Measurements from ENCODE around the gene SPTB. TPM values are rescaled to one million over a fixed set of nuclear protein-coding genes. Genes with fewer than 3 reads are reported as not detected.
A peak's percentile ranks its signal among the peaks of the same experiment; 100 is the strongest.

Gene SPTB
- total RNA-seq, 4 donors from 2014 or later = 0.13 to 3.8 (median 1.5) TPM

DNA sequence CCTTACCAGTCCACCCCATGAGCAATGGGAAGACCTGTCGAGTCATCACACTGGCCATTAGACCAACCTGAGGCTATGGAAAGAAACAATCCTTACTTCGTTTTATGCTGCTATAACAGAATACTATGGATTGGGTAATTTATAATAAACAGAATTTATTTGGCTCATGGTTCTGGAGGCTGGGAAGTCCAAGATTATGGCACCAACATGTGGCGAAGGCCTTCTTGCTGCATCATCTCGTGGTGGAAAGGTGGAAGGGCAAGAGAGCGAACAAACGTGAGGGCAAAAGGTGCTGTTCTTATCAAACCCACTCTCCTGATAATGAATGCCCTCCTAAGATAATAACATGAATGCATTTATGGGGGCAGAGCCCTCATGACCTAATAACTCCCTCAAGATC is 9.6 kb upstream of the SPTB start:
- Histone ChIP-seq H3K27ac (no peak overlapping the region), H3K4me3 (no peak overlapping the region), H3K9me3 (no peaks in the 10 kb centered on the region), H3K4me1 (no peaks in the 10 kb centered on the region), H3K36me3 (no peaks in the 10 kb centered on the region), H3K27me3 (peaks cover 0 to 56% (median 2%) of the 10 kb centered on the region in 4 donors)
- intact Hi-C loops (cut with DNase I) = no loop called here
- no peak for DNase-seq
- 81 to 85% methylated on average over 6 of the region's 6 CpGs for WGBS, 2 donors
- no peak for TF ChIP-seq POLR2A (IDR thresholded peaks at IDR 0.05)
- TF ChIP-seq, protein P1, sequence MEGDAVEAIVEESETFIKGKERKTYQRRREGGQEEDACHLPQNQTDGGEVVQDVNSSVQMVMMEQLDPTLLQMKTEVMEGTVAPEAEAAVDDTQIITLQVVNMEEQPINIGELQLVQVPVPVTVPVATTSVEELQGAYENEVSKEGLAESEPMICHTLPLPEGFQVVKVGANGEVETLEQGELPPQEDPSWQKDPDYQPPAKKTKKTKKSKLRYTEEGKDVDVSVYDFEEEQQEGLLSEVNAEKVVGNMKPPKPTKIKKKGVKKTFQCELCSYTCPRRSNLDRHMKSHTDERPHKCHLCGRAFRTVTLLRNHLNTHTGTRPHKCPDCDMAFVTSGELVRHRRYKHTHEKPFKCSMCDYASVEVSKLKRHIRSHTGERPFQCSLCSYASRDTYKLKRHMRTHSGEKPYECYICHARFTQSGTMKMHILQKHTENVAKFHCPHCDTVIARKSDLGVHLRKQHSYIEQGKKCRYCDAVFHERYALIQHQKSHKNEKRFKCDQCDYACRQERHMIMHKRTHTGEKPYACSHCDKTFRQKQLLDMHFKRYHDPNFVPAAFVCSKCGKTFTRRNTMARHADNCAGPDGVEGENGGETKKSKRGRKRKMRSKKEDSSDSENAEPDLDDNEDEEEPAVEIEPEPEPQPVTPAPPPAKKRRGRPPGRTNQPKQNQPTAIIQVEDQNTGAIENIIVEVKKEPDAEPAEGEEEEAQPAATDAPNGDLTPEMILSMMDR (IDR thresholded peaks at IDR 0.05) = no peak

DNA sequence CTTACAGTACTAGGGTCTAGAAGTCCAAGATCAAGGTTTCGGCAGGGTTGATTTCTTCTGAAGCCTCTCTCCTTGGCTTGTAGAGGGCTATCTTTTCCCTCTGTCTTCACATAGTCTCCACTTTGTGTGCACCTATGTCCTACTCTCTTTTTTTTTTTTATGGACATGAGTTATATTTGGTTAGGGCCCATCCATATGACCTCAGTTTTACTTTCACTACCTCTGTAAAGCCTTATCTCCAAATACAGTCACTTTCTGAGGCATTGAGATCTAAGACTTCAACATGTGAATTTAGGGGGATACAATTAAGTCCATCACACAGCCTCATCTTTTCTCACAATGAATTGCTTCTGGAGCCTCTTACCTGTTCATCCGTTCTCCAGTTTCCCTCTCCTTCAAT is 5.9 kb upstream of the SPTB start:
- no peaks in the 10 kb centered on the region for H3K9me3 ChIP-seq
- 85 to 96% methylated on average over 2 of the region's 2 CpGs for WGBS, 2 donors
- H3K4me3 ChIP-seq = no peak overlapping the region
- peaks cover 3 to 4% (median 3%) of the 10 kb centered on the region in 3 donors for H3K4me1 ChIP-seq
- no peaks in the 10 kb centered on the region for H3K36me3 ChIP-seq
- DNase-seq = no peak
- H3K27ac ChIP-seq = no peak overlapping the region
- H3K27me3 ChIP-seq = peaks cover 0 to 74% (median 2%) of the 10 kb centered on the region in 4 donors
- intact Hi-C loops (cut with DNase I) = no loop called here
- TF ChIP-seq, protein P1 (IDR thresholded peaks at IDR 0.05) = no peak
- no peak for TF ChIP-seq POLR2A (IDR thresholded peaks at IDR 0.05)

DNA sequence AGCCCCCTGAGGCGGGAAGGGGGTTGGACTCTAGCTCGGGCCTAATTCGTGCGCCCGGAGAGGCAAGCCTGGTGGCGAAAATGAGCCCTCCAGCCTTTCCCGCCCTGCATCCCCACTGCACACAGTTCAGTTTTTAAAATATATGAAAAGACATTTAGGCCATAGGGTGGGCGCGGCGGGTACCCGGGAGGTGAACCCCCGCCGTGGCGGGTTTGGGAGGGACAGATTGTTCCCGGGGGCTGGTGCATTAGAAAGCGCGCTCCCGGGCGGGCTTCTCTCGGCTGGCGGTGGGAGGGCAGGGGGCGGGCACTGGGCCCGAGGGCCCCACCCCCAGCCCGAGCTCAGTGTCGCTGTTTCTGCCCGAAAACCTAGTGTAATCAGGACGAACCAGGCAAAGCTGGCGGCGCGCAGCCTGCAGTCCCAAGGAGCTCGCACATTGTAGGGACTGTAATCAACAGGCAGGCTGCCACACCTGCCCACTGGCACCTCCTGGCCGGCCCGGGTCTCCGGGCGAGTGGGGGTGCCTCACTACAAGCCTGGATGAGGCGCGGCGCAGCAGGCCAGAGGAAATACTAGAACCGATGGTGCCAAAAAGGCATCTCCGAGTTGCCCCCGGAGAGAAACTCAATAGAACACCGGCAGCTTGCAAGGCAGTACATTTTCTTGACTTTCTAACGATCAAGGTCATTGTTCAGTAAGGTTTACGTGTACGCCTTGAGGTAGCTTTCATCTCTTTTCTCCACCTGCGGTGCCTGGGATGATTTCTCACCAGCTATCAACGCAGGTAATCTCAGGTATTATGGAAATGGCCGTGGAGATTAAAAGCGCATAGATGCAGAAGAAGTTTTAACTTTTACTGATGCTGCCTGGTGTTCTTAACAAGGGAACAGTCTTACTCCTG is 764 bp upstream of the SPTB start:
- WGBS, 2 donors = 5 to 8% methylated on average over 12 to 13 of the region's 49 CpGs
- H3K4me3 ChIP-seq = peak overlapping the region; percentile 46 to 76 (median 58)
- peak overlapping the region in 2 of 4 donors; percentile 15 to 40 for H3K27ac ChIP-seq
- TF ChIP-seq POLR2A (IDR thresholded peaks at IDR 0.05) = no peak
- TF ChIP-seq, protein P1 (IDR thresholded peaks at IDR 0.05) = peak in 1 of 6 experiments; percentile 4
- DNase-seq = no peak
- no peaks in the 10 kb centered on the region for H3K9me3 ChIP-seq
- H3K4me1 ChIP-seq = peaks cover 15 to 21% (median 19%) of the 10 kb centered on the region in 3 donors
- H3K36me3 ChIP-seq = no peaks in the 10 kb centered on the region
- intact Hi-C loops (cut with DNase I) = no loop called here
- peaks cover 0 to 86% (median 8%) of the 10 kb centered on the region in 4 donors for H3K27me3 ChIP-seq

DNA sequence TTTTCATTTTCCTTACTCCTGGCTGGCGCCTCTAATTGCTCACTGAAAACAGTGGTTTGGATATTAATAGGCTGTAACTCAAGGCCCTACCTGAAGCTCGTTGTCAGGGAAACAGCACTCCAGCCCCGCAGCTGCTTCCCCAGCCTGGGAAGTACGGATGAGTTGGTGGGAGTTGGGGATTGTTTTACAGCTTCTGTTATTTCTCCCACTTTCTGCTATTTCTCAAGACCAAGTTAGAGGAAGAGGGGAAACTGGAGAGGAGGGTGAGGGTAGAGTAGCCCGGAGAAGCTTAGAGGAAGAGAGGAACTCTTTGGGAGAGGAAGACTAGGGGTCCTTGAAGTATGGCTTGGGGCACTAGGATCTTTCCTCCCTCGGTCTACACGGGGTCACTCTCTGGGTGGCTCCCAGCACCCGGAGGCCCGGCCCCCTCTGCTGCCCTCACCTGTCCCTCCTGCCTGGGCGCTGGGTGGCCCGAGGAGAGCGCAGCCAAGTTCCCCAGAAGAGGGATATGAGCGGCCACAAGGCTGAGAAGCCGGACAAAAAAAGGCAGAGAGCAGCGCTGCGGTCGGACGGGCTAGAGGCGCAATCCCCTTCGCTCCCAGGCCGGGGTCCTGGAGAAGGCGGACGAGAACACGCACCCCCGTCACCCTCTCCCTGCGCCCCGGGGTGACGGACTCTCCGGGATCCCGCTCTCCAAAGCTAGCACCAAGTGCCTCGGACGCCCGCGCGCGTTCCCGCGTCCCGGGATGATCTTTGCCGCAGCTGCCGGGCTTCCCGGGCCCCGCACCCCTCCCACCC is 671 bp downstream of the SPTB start:
- intact Hi-C loops (cut with DNase I) = no loop called here
- WGBS, 2 donors = 12 to 18% methylated on average over 16 to 19 of the region's 43 CpGs
- TF ChIP-seq, protein P1 (IDR thresholded peaks at IDR 0.05) = no peak
- no peak for TF ChIP-seq POLR2A (IDR thresholded peaks at IDR 0.05)
- Histone ChIP-seq H3K36me3 (no peaks in the 10 kb centered on the region), H3K27me3 (peaks cover 0 to 87% (median 8%) of the 10 kb centered on the region in 4 donors), H3K4me3 (peak overlapping the region; percentile 46 to 76 (median 58)), H3K27ac (peak overlapping the region in 1 of 4 donors; percentile 40), H3K9me3 (no peaks in the 10 kb centered on the region), H3K4me1 (peaks cover 15 to 21% (median 19%) of the 10 kb centered on the region in 3 donors)
- no peak for DNase-seq

Data from esophagus squamous epithelium (tissue), 5 donors.